ENCODE measurements around the gene COL12A1. TPM values are rescaled to one million over a fixed set of nuclear protein-coding genes. Genes with fewer than 3 reads are reported as not detected.

Gene COL12A1
- total RNA-seq, 6 experiments from 2014 or later = 1.1 to 4.4 (median 3.0) TPM

DNA sequence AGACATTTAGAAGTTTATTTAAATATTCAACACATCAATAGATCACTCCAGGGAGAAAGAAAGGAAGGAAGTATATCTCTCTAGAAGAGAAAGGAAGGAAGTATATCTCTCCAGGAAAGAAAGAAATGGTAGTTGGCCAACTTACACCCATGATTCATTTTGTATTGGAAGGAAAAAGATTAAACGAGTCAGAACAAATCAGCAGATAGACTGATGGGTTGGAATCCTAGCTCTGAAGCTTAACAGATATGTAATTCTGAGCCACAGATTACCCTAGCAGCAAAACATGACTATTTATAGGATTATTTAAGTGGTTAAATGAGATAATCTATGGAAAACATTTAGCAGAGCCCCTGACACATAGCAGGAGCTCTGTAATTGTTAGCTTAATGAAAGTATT lies 27.1 kb downstream of the COL12A1 start:
- Histone ChIP-seq H3K27ac (no peak overlapping the region), H3K4me1 (no peaks in the 10 kb centered on the region), H3K36me3 (no peaks in the 10 kb centered on the region), H3K4me3 (no peak overlapping the region), H3K9me3 (no peaks in the 10 kb centered on the region), H3K27me3 (peaks cover 0 to 4% of the 10 kb centered on the region in 2 donors)
- no peak for DNase-seq
- no peak for ATAC-seq
- intact Hi-C loops (cut with DNase I) = no loop called here
- no peak for TF ChIP-seq CTCF (IDR thresholded peaks at IDR 0.05)
- TF ChIP-seq POLR2A (IDR thresholded peaks at IDR 0.05) = no peak
- 6% methylated on average over 1 of the region's 1 CpG for WGBS (ENCODE audit: insufficient coverage, low coverage, low lambda C conversion rate, missing lambda C conversion rate)

DNA sequence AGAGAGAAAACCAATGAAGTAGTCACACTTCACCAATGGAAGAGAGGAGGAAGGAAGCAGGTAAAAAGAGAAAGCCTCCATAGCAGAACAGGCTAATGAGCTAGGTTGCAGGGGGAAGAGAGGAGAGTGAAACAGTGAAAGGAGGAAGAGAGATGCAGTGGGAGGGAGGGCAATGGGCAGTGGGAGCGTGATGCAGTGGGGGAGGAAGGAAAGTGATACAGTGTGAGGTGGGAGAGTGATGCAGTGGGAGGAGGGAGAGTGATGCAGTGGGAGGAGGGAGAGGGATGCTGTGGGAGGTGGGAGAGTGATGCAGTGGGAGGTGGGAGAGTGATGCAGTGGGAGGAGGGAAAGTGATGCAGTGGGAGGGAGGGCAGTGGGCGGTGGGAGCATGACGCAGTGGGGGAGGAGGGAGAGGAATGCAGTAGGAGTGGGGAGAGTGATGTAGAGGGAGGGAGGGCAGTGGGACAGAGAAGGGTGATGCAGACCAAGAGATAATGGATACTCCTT lies 29.7 kb downstream of the COL12A1 start:
- intact Hi-C loops (cut with DNase I) = no loop called here
- no peak for TF ChIP-seq POLR2A (IDR thresholded peaks at IDR 0.05)
- TF ChIP-seq CTCF (IDR thresholded peaks at IDR 0.05) = no peak
- ATAC-seq (no peak), DNase-seq (no peak)
- Histone ChIP-seq H3K27ac (no peak overlapping the region), H3K36me3 (no peaks in the 10 kb centered on the region), H3K4me1 (no peaks in the 10 kb centered on the region), H3K27me3 (peaks cover 0 to 4% of the 10 kb centered on the region in 2 donors), H3K4me3 (no peak overlapping the region), H3K9me3 (no peaks in the 10 kb centered on the region)
- 43% methylated on average over 3 of the region's 3 CpGs for WGBS (ENCODE audit: insufficient coverage, low coverage, low lambda C conversion rate, missing lambda C conversion rate)

- no peak overlapping the region for H3K27ac ChIP-seq
- TF ChIP-seq CTCF (IDR thresholded peaks at IDR 0.05) = no peak
- no peak for TF ChIP-seq POLR2A (IDR thresholded peaks at IDR 0.05)
- H3K9me3 ChIP-seq = no peaks in the 10 kb centered on the region
- 27% methylated on average over 4 of the region's 4 CpGs for WGBS (ENCODE audit: insufficient coverage, low coverage, low lambda C conversion rate, missing lambda C conversion rate)
- DNase-seq (no peak), ATAC-seq (no peak)
- intact Hi-C loops (cut with DNase I) = no loop called here
- H3K27me3 ChIP-seq = no peaks in the 10 kb centered on the region
- no peaks in the 10 kb centered on the region for H3K4me1 ChIP-seq
- H3K36me3 ChIP-seq = no peaks in the 10 kb centered on the region
- H3K4me3 ChIP-seq = no peak overlapping the region
Measured at GRCh38 chr6:75171986-75172385, 33.9 kb downstream of the COL12A1 start.

- WGBS (ENCODE audit: insufficient coverage, low coverage, low lambda C conversion rate, missing lambda C conversion rate) = 54% methylated on average over 2 of the region's 2 CpGs
- intact Hi-C loops (cut with DNase I) = no loop called here
- no peaks in the 10 kb centered on the region for H3K4me1 ChIP-seq
- H3K9me3 ChIP-seq = no peaks in the 10 kb centered on the region
- H3K4me3 ChIP-seq = no peak overlapping the region
- ATAC-seq = no peak
- DNase-seq = no peak
- H3K36me3 ChIP-seq = no peaks in the 10 kb centered on the region
- no peak for TF ChIP-seq POLR2A (IDR thresholded peaks at IDR 0.05)
- no peak for TF ChIP-seq CTCF (IDR thresholded peaks at IDR 0.05)
- no peak overlapping the region for H3K27ac ChIP-seq
- H3K27me3 ChIP-seq = no peaks in the 10 kb centered on the region
Measured at GRCh38 chr6:75171567-75171966, 34.3 kb downstream of the COL12A1 start.

All from right lobe of liver (tissue), 6 donors.